ENCODE results near the gene NKAIN2. TPM values are rescaled to one million over a fixed set of nuclear protein-coding genes. Genes with fewer than 3 reads are reported as not detected.

Gene NKAIN2
- total RNA-seq, 2 donors from 2014 or later, result 0.29 TPM; not detected in 1

DNA sequence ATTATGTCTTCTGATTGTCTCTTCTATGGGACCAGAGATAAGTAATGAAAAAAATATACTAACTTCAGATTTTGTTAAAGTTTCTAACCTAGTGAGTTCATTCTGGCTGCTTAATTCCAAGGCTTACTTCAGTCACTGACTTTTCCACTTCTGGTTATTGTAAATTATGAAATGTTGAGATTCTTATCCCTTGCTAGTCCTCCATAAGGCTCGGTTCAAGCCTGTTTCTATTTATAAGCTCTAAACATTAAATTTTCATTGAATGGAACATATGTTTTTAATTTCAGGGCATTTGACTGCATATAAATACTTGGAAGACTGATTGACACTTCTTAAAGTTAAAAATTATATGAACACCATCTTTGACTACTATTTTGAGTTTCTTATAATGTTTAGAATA lies 23.6 kb upstream of the NKAIN2 start:
- Mint-ChIP-seq H3K9me3 (no peaks in the 10 kb centered on the region), H3K36me3 (ENCODE audit: low read depth) (no peaks in the 10 kb centered on the region), H3K27me3 (ENCODE audit: insufficient read depth) (no peaks in the 10 kb centered on the region), H3K27ac (no peak overlapping the region), H3K4me1 (peaks cover 9% of the 10 kb centered on the region), H3K4me3 (no peak overlapping the region)
- no peaks in the 10 kb centered on the region for H3K9me3 ChIP-seq (ENCODE audit: control insufficient read depth, low read length)
- H3K4me3 ChIP-seq (ENCODE audit: low read length), result no peak overlapping the region
- no peak overlapping the region for H3K9ac ChIP-seq (ENCODE audit: extremely low read depth, low read length, poor library complexity, severe bottlenecking)
- no peaks in the 10 kb centered on the region for H3K4me1 ChIP-seq (ENCODE audit: control insufficient read depth, insufficient read depth, low read length)
- H3K27ac ChIP-seq (ENCODE audit: low read depth, low read length), result no peak overlapping the region
- no CpG with 5 or more reads among the region's 1 CpG for WGBS, 2 experiments (ENCODE audit: insufficient coverage in 1 of 2, insufficient read length in 1 of 2)
- TF ChIP-seq, protein P1, sequence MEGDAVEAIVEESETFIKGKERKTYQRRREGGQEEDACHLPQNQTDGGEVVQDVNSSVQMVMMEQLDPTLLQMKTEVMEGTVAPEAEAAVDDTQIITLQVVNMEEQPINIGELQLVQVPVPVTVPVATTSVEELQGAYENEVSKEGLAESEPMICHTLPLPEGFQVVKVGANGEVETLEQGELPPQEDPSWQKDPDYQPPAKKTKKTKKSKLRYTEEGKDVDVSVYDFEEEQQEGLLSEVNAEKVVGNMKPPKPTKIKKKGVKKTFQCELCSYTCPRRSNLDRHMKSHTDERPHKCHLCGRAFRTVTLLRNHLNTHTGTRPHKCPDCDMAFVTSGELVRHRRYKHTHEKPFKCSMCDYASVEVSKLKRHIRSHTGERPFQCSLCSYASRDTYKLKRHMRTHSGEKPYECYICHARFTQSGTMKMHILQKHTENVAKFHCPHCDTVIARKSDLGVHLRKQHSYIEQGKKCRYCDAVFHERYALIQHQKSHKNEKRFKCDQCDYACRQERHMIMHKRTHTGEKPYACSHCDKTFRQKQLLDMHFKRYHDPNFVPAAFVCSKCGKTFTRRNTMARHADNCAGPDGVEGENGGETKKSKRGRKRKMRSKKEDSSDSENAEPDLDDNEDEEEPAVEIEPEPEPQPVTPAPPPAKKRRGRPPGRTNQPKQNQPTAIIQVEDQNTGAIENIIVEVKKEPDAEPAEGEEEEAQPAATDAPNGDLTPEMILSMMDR (conservative IDR thresholded peaks at IDR 0.05), result no peak
- H3K36me3 ChIP-seq (ENCODE audit: control insufficient read depth, insufficient read depth, low read length), result no peaks in the 10 kb centered on the region
- H3K27me3 ChIP-seq (ENCODE audit: control insufficient read depth, insufficient read depth, low read length, poor library complexity, severe bottlenecking), result no peaks in the 10 kb centered on the region
- DNase-seq, result no peak

DNA sequence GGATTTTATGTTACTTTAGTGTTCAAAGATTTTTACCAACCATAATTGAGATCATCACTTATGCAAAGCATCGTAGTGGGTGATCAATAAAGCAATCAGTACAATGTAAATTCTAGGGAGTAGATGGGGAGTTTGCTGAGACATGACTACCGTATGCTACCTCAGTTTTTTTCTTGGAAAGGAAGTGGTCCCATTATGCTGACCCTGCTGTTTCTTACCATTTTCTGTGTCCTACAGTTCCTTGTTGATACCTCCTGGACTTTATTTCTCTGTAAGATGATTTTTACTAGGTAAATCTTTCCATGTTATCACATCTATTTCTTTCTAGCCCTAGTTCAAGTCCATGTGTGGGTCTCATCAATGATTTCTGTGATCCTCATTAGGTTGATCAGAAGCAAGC lies 19.3 kb upstream of the NKAIN2 start:
- Histone ChIP-seq H3K4me1 (ENCODE audit: control insufficient read depth, insufficient read depth, low read length) (no peaks in the 10 kb centered on the region), H3K36me3 (ENCODE audit: control insufficient read depth, insufficient read depth, low read length) (no peaks in the 10 kb centered on the region), H3K27me3 (ENCODE audit: control insufficient read depth, insufficient read depth, low read length, poor library complexity, severe bottlenecking) (no peaks in the 10 kb centered on the region), H3K9ac (ENCODE audit: extremely low read depth, low read length, poor library complexity, severe bottlenecking) (no peak overlapping the region), H3K4me3 (ENCODE audit: low read length) (no peak overlapping the region), H3K9me3 (ENCODE audit: control insufficient read depth, low read length) (no peaks in the 10 kb centered on the region), H3K27ac (ENCODE audit: low read depth, low read length) (no peak overlapping the region)
- Mint-ChIP-seq H3K4me1 (peaks cover 9% of the 10 kb centered on the region), H3K9me3 (no peaks in the 10 kb centered on the region), H3K36me3 (ENCODE audit: low read depth) (no peaks in the 10 kb centered on the region), H3K27ac (no peak overlapping the region), H3K27me3 (ENCODE audit: insufficient read depth) (no peaks in the 10 kb centered on the region), H3K4me3 (no peak overlapping the region)
- WGBS, 2 experiments (ENCODE audit: insufficient coverage in 1 of 2, insufficient read length in 1 of 2), result 95 to 100% methylated on average over 1 to 2 of the region's 2 CpGs
- TF ChIP-seq, protein P1 (conservative IDR thresholded peaks at IDR 0.05), result no peak
- DNase-seq, result no peak

DNA sequence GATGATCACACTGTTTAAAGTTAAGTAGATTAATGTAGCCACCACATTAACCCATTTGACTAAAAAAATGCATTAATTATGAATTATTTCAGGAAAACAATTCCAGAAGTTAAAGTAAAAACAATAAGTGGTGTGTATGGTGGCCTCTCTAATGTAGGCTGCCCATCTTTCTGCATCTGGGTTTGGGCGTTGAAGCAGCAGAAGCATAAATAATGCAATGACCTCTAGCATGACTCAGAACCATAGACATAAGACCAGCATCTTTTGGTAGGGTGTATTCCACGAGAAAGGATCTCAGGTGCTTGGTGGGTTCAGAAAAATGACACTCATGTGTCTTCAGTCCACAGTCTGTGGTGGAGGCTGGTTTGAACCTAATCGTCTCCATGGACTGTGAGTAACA lies 18.6 kb upstream of the NKAIN2 start:
- Histone ChIP-seq H3K4me3 (ENCODE audit: low read length) (no peak overlapping the region), H3K9me3 (ENCODE audit: control insufficient read depth, low read length) (no peaks in the 10 kb centered on the region), H3K27me3 (ENCODE audit: control insufficient read depth, insufficient read depth, low read length, poor library complexity, severe bottlenecking) (no peaks in the 10 kb centered on the region), H3K4me1 (ENCODE audit: control insufficient read depth, insufficient read depth, low read length) (no peaks in the 10 kb centered on the region), H3K9ac (ENCODE audit: extremely low read depth, low read length, poor library complexity, severe bottlenecking) (no peak overlapping the region), H3K36me3 (ENCODE audit: control insufficient read depth, insufficient read depth, low read length) (no peaks in the 10 kb centered on the region), H3K27ac (ENCODE audit: low read depth, low read length) (no peak overlapping the region)
- Mint-ChIP-seq H3K4me3 (no peak overlapping the region), H3K9me3 (no peaks in the 10 kb centered on the region), H3K4me1 (peaks cover 9% of the 10 kb centered on the region), H3K27ac (no peak overlapping the region), H3K27me3 (ENCODE audit: insufficient read depth) (no peaks in the 10 kb centered on the region), H3K36me3 (ENCODE audit: low read depth) (no peaks in the 10 kb centered on the region)
- WGBS, 2 experiments (ENCODE audit: insufficient coverage in 1 of 2, insufficient read length in 1 of 2), result 92 to 97% methylated on average over 3 of the region's 3 CpGs
- TF ChIP-seq, protein P1 (conservative IDR thresholded peaks at IDR 0.05), result no peak
- no peak for DNase-seq
